Neural progenitor cell (in vitro differentiated cells): Measurements from ENCODE around the gene CAMK1D. TPM values are rescaled to one million over a fixed set of nuclear protein-coding genes. Genes with fewer than 3 reads are reported as not detected.

ENCODE experiments used
- DNase-seq: peaks from one replicate; pipeline ENCODE4 v3.0.0-alpha.2; 2016; ENCODE audit warnings: low spot score
- H2AFZ ChIP-seq: fragments of 200-600 bp; sonication (generic); replicated peaks from 2 replicates; pipeline ENCODE4 v1.6.1; 2016; ENCODE audit warnings: antibody characterized with exemption
- H3F3A ChIP-seq: fragments of 200-600 bp; sonication (generic); 2 replicates; pipeline ENCODE4 v1.6.1; 2016; ENCODE audit warnings: antibody characterized with exemption, low read depth
- H3K27ac ChIP-seq: fragments of 200-600 bp; sonication (generic); 2 replicates; pipeline ENCODE4 v1.5.1; 2016; ENCODE audit warnings: mild to moderate bottlenecking
- H3K27me3 ChIP-seq: fragments of 200-600 bp; sonication (generic); 2 replicates; pipeline ENCODE4 v1.6.1; 2016; ENCODE audit warnings: mild to moderate bottlenecking, moderate library complexity
- H3K36me3 ChIP-seq: fragments of 200-600 bp; sonication (generic); 2 replicates; pipeline ENCODE4 v1.5.1; 2016
- H3K4me1 ChIP-seq: fragments of 200-600 bp; sonication (generic); 2 replicates; pipeline ENCODE4 v1.6.1; 2016; ENCODE audit warnings: mixed run types
- H3K4me2 ChIP-seq: fragments of 200-600 bp; sonication (generic); 2 replicates; pipeline ENCODE4 v1.6.1; 2016
- H3K4me3 ChIP-seq: fragments of 200-600 bp; sonication (generic); 2 replicates; pipeline ENCODE4 v1.5.1; 2016
- H3K79me2 ChIP-seq: fragments of 200-600 bp; sonication (generic); 2 replicates; pipeline ENCODE4 v1.6.1; 2016; ENCODE audit warnings: low read depth
- H3K9ac ChIP-seq: fragments of 200-600 bp; sonication (generic); 2 replicates; pipeline ENCODE4 v1.6.1; 2016
- H3K9me3 ChIP-seq: fragments of 200-600 bp; sonication (generic); 2 replicates; pipeline ENCODE4 v1.5.1; 2016; ENCODE audit warnings: low read depth
- H4K20me1 ChIP-seq: fragments of 200-600 bp; sonication (generic); 2 replicates; pipeline ENCODE4 v1.6.1; 2016; ENCODE audit warnings: low read depth
- H3K27ac Mint-ChIP-seq: 3 replicates; pipeline ENCODE4 v1.8.0; 2021; ENCODE audit warnings: mixed read lengths
- H3K27me3 Mint-ChIP-seq: 2 replicates; pipeline ENCODE4 v1.8.0; 2022; ENCODE audit warnings: low read depth, mild to moderate bottlenecking, inconsistent platforms, moderate library complexity, mixed read lengths; ENCODE audit not compliant: insufficient read depth
- H3K36me3 Mint-ChIP-seq: 3 replicates; pipeline ENCODE4 v1.8.0; 2021; ENCODE audit warnings: mixed read lengths
- H3K4me1 Mint-ChIP-seq: 3 replicates; pipeline ENCODE4 v1.8.0; 2021; ENCODE audit warnings: mixed read lengths
- H3K4me3 Mint-ChIP-seq: 3 replicates; pipeline ENCODE4 v1.8.0; 2021; ENCODE audit warnings: mild to moderate bottlenecking, moderate library complexity, mixed read lengths
- H3K9me3 Mint-ChIP-seq: 3 replicates; pipeline ENCODE4 v1.8.0; 2020; ENCODE audit warnings: mixed read lengths
- EZH2 ChIP-seq: fragments of 200-600 bp; sonication (generic); IDR thresholded peaks from 2 replicates; pipeline ENCODE4 v1.6.1; 2017; ENCODE audit warnings: antibody characterized with exemption, mild to moderate bottlenecking, moderate library complexity
- EZH2phosphoT487 ChIP-seq: fragments of 200-600 bp; sonication (generic); IDR thresholded peaks from 2 replicates; pipeline ENCODE4 v1.6.1; 2017; ENCODE audit warnings: antibody characterized with exemption
- total RNA-seq: library from RNA; depleted of rRNA; stranded (reverse); fragments of >200 nt; gene quantifications from 2 replicates; pipeline ENCODE4 v1.2.3, GENCODE V29; 2015; ENCODE audit warnings: low replicate concordance
- TF ChIP-seq, protein P1 (sequence below): fragments of 200-600 bp; sonication (generic); IDR thresholded peaks from 2 replicates; pipeline ENCODE4 v1.5.1; 2017; ENCODE audit warnings: antibody characterized with exemption, mild to moderate bottlenecking

The CAMK1D gene
- total RNA-seq, 1 donor from 2014 or later, result 7.6 TPM

DNA sequence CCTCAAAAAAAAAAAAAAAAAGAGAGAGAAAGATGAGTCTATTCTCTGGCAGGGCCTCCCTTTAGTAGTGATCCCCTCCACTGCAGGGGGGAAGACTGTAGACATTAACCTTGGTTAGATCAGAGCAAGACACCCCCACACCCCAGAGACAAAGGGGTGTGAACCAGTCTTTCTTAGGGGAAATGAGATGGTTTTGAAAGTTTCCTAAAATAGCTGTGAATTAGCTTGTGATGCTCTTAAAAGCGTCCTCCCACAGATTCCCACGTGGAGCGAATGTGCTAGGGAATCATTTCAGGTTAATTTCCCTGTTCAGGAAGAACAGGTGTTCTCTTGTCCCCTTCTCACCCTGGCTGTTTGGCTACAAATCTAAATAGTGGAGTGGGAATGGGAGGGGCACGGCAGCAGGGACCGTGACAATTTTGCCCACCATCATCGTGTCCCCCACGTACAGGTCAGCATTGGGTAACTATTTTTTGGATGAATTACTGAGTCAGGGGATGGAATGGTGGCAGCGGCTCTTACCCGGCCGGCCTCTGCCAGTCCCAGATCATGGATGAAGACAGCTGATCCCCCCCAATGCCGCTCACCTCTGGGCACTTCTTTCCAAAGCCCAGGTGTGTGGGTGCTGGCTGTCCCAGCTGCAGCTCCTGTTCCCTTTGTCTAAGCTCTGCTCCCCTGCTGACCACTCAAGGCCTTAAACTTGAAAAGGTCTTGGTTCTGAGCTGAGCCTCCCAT, 499.3 kb downstream of the CAMK1D start:
- no peaks in the 10 kb centered on the region for H3K4me1 ChIP-seq
- no peaks in the 10 kb centered on the region for H3K79me2 ChIP-seq
- H3K4me2 ChIP-seq, result no peak overlapping the region
- no peaks in the 10 kb centered on the region for H3F3A ChIP-seq
- Mint-ChIP-seq H3K27me3 (peaks cover 4% of the 10 kb centered on the region), H3K4me3 (no peak overlapping the region), H3K4me1 (peaks cover 6% of the 10 kb centered on the region), H3K9me3 (no peaks in the 10 kb centered on the region), H3K27ac (no peak overlapping the region), H3K36me3 (no peaks in the 10 kb centered on the region)
- no peaks in the 10 kb centered on the region for H4K20me1 ChIP-seq
- no peak overlapping the region for H3K9ac ChIP-seq
- H3K9me3 ChIP-seq, result no peaks in the 10 kb centered on the region
- TF ChIP-seq, protein P1, sequence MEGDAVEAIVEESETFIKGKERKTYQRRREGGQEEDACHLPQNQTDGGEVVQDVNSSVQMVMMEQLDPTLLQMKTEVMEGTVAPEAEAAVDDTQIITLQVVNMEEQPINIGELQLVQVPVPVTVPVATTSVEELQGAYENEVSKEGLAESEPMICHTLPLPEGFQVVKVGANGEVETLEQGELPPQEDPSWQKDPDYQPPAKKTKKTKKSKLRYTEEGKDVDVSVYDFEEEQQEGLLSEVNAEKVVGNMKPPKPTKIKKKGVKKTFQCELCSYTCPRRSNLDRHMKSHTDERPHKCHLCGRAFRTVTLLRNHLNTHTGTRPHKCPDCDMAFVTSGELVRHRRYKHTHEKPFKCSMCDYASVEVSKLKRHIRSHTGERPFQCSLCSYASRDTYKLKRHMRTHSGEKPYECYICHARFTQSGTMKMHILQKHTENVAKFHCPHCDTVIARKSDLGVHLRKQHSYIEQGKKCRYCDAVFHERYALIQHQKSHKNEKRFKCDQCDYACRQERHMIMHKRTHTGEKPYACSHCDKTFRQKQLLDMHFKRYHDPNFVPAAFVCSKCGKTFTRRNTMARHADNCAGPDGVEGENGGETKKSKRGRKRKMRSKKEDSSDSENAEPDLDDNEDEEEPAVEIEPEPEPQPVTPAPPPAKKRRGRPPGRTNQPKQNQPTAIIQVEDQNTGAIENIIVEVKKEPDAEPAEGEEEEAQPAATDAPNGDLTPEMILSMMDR, result no peak
- no peak for TF ChIP-seq EZH2phosphoT487
- TF ChIP-seq EZH2, result no peak
- H3K27me3 ChIP-seq, result no peaks in the 10 kb centered on the region
- no peak overlapping the region for H2AFZ ChIP-seq
- H3K36me3 ChIP-seq, result no peaks in the 10 kb centered on the region
- H3K4me3 ChIP-seq, result no peak overlapping the region
- no peak overlapping the region for H3K27ac ChIP-seq
- no peak for DNase-seq

- Mint-ChIP-seq H3K9me3 (no peaks in the 10 kb centered on the region), H3K27me3 (peaks cover 4% of the 10 kb centered on the region), H3K4me1 (peaks cover 6% of the 10 kb centered on the region), H3K4me3 (no peak overlapping the region), H3K36me3 (no peaks in the 10 kb centered on the region), H3K27ac (no peak overlapping the region)
- no peak overlapping the region for H3K27ac ChIP-seq
- H3K79me2 ChIP-seq, result no peaks in the 10 kb centered on the region
- no peak overlapping the region for H3K4me3 ChIP-seq
- no peak for DNase-seq
- H3K4me2 ChIP-seq, result no peak overlapping the region
- peak overlapping the region; percentile 50 for H2AFZ ChIP-seq
- H3K36me3 ChIP-seq, result no peaks in the 10 kb centered on the region
- no peak overlapping the region for H3K9ac ChIP-seq
- no peaks in the 10 kb centered on the region for H3K27me3 ChIP-seq
- no peaks in the 10 kb centered on the region for H4K20me1 ChIP-seq
- H3K9me3 ChIP-seq, result no peaks in the 10 kb centered on the region
- no peaks in the 10 kb centered on the region for H3K4me1 ChIP-seq
- TF ChIP-seq, protein P1, result no peak
- no peak for TF ChIP-seq EZH2
- TF ChIP-seq EZH2phosphoT487, result no peak
- H3F3A ChIP-seq, result no peaks in the 10 kb centered on the region
Measured at GRCh38 chr10:12849319-12850181, 500.2 kb downstream of the CAMK1D start.

DNA sequence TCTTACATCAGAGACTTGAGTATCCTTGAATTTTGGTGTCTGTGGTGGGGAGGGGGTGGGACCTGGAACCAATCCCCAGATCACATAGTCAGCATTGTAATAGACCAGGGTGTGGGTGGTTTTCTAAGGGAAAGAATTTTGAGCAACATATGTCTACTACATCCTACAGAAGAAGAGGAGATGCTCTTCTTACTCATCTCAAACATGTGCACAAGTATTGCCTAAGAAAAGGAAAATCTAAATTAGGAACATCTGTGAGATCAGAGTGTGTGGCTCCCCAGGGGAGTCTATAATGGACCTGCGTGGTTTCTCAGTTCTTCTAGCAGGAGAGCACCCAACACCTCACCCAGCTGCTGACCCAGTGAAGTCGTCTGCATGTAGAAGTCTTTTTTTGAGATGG, 503.3 kb downstream of the CAMK1D start:
- Mint-ChIP-seq H3K4me3 (no peak overlapping the region), H3K9me3 (no peaks in the 10 kb centered on the region), H3K27me3 (peaks cover 4% of the 10 kb centered on the region), H3K36me3 (no peaks in the 10 kb centered on the region), H3K27ac (no peak overlapping the region), H3K4me1 (no peaks in the 10 kb centered on the region)
- Histone ChIP-seq H3K4me1 (no peaks in the 10 kb centered on the region), H4K20me1 (no peaks in the 10 kb centered on the region), H3K27ac (no peak overlapping the region), H2AFZ (no peak overlapping the region), H3K4me3 (no peak overlapping the region), H3K36me3 (no peaks in the 10 kb centered on the region), H3K9me3 (no peaks in the 10 kb centered on the region), H3K4me2 (no peak overlapping the region), H3K79me2 (no peaks in the 10 kb centered on the region), H3K9ac (no peak overlapping the region), H3F3A (no peaks in the 10 kb centered on the region), H3K27me3 (no peaks in the 10 kb centered on the region)
- TF ChIP-seq EZH2phosphoT487, result no peak
- TF ChIP-seq, protein P1, result no peak
- TF ChIP-seq EZH2, result no peak
- DNase-seq, result no peak
